ENCODE measurements around the gene RPS6KA5. TPM values are rescaled to one million over a fixed set of nuclear protein-coding genes. Genes with fewer than 3 reads are reported as not detected.
"Not testable (repeated sequence)": the region's sequence is repeated elsewhere in the genome, so short reads cannot be mapped to it uniquely, and the experiment has no call there.

RPS6KA5 gene
- polyA plus RNA-seq (ENCODE audit: insufficient read depth in 1 of 5, insufficient read length in 5 of 5, low replicate concordance in 1 of 5): 10 to 100 TPM in 1 of 5 donors, 1 to 10 TPM in 4; 3.2 to 10.2 (median 8.8) TPM
- long read RNA-seq, donor 1, full-length matches to known transcripts: 3 of 3 reads
- long read RNA-seq, donor 1, partial matches to known transcripts: 0 of 3 reads
- long read RNA-seq, donor 1, other reads (novel, unspliced or antisense): 0 of 3 reads
- long read RNA-seq, donor 2: 0 reads
- long read RNA-seq, donor 3, full-length matches to known transcripts: 1 of 7 reads
- long read RNA-seq, donor 3, partial matches to known transcripts: 6 of 7 reads
- long read RNA-seq, donor 3, other reads (novel, unspliced or antisense): 0 of 7 reads
- long read RNA-seq, donor 4, partial matches to known transcripts: 0 of 1 reads
- long read RNA-seq, donor 4, other reads (novel, unspliced or antisense): 0 of 1 reads
- long read RNA-seq, donor 5: 0 reads
- long read RNA-seq, donor 6, full-length matches to known transcripts: 1 of 1 reads
- long read RNA-seq, donor 6, partial matches to known transcripts: 0 of 1 reads
- long read RNA-seq, donor 6, other reads (novel, unspliced or antisense): 0 of 1 reads
- long read RNA-seq, donor 7, partial matches to known transcripts: 40 of 40 reads
- long read RNA-seq, donor 7, other reads (novel, unspliced or antisense): 0 of 40 reads
- long read RNA-seq, donor 8, full-length matches to known transcripts: 2 of 2 reads
- long read RNA-seq, donor 8, partial matches to known transcripts: 0 of 2 reads
- long read RNA-seq, donor 8, other reads (novel, unspliced or antisense): 0 of 2 reads

- peak; percentile 99 to 100 for DNase-seq
Observed at GRCh38 chr14:91060351-91061055, at the start of gene RPS6KA5. RPS6KA5 (minus strand) TSS chr14:91060641; CDS start chr14:91060434, 207 bp downstream.

- DNase-seq: no peak
Observed at GRCh38 chr14:91108941-91109611, 48.6 kb upstream of the RPS6KA5 start.

- DNase-seq: no peak
Observed at GRCh38 chr14:91103116-91103515, 42.7 kb upstream of the RPS6KA5 start.

- DNase-seq: no peak
Observed at GRCh38 chr14:91100102-91100501, 39.7 kb upstream of the RPS6KA5 start.

GRCh38 chr14:91098591-91098990 lies 38.1 kb upstream of the RPS6KA5 start:
- no peak for DNase-seq

- not testable (repeated sequence) for DNase-seq
Observed at GRCh38 chr14:91097657-91098056, 37.2 kb upstream of the RPS6KA5 start.

- no peak for DNase-seq
Observed at GRCh38 chr14:91095178-91095577, 34.7 kb upstream of the RPS6KA5 start.

- DNase-seq: no peak
Observed at GRCh38 chr14:91094772-91095171, 34.3 kb upstream of the RPS6KA5 start.

GRCh38 chr14:91093743-91094472 lies 33.5 kb upstream of the RPS6KA5 start:
- DNase-seq: not testable (repeated sequence)

- DNase-seq: no peak
Observed at GRCh38 chr14:91092073-91092472, 31.6 kb upstream of the RPS6KA5 start.

GRCh38 chr14:91090743-91091142 lies 30.3 kb upstream of the RPS6KA5 start:
- no peak for DNase-seq

- no peak for DNase-seq
Observed at GRCh38 chr14:91089958-91090535, 29.6 kb upstream of the RPS6KA5 start.

- no peak for DNase-seq
Observed at GRCh38 chr14:91088585-91089235, 28.3 kb upstream of the RPS6KA5 start.

GRCh38 chr14:91087470-91087869 lies 27.0 kb upstream of the RPS6KA5 start:
- not testable (repeated sequence) for DNase-seq

GRCh38 chr14:91084516-91084915 lies 24.1 kb upstream of the RPS6KA5 start:
- DNase-seq: no peak

GRCh38 chr14:91082282-91082681 lies 21.8 kb upstream of the RPS6KA5 start:
- no peak for DNase-seq

GRCh38 chr14:91080071-91080470 lies 19.6 kb upstream of the RPS6KA5 start:
- DNase-seq: no peak

- DNase-seq: no peak
Observed at GRCh38 chr14:91078095-91078737, 17.8 kb upstream of the RPS6KA5 start.

GRCh38 chr14:91075553-91075952 lies 15.1 kb upstream of the RPS6KA5 start:
- no peak for DNase-seq

Data from right lung (tissue), 10 donors.